Stimulated activated CD4-positive, alpha-beta T cell treated with anti-CD3 and anti-CD28 coated beads, Interleukin-12 subunit alpha, Interleukin-12 subunit beta, amount 100 ng/mL, for 4 hours (primary cell): Measurements from ENCODE around the gene CHN1.
A peak's percentile ranks its signal among the peaks of the same experiment; 100 is the strongest.

Experiments used
- DNase-seq: peaks from one replicate; pipeline ENCODE4 v3.0.0-alpha.2; 2020

The CHN1 gene

GRCh38 chr2:174863183-174863582 is 142.0 kb downstream of the CHN1 start:
- DNase-seq: no peak

GRCh38 chr2:174859563-174860169 is 145.5 kb downstream of the CHN1 start:
- no peak for DNase-seq

DNA sequence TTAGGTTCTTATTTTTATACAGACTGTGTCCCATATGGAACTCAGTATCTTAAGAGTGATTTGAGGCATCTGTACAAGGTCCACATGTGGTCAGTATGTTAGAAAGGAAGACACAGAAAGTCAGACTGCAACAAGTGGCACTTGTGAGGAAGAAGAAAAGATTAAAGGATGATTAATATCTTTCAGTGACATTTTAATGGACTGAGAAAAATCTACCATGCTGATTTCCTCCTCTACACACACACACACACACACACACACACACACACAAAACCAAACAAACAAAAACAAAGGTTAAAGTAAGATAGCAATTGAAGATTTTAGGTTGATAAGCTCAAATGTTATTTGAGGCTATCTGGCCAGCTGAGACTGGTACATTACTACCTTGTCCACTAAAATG is 146.4 kb downstream of the CHN1 start:
- no peak for DNase-seq

DNA sequence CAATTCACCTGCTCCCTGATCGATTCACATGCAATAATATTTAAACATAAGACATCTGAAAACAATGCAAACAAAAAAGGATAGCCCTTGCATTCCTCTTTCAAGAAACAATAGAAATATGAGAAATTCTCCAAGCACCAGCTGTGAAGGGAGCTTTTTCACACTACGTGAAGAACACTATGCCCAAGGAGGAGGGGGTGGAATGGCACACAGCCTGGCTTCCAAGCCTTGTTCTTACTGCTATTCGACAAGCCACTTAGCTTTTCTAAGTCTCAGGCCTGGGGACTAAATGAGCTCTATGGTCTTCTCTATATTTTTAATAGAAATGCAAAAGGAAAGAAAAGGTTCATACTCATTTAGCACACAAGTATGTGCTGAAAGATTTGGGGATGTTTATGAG is 148.7 kb downstream of the CHN1 start:
- no peak for DNase-seq

DNA sequence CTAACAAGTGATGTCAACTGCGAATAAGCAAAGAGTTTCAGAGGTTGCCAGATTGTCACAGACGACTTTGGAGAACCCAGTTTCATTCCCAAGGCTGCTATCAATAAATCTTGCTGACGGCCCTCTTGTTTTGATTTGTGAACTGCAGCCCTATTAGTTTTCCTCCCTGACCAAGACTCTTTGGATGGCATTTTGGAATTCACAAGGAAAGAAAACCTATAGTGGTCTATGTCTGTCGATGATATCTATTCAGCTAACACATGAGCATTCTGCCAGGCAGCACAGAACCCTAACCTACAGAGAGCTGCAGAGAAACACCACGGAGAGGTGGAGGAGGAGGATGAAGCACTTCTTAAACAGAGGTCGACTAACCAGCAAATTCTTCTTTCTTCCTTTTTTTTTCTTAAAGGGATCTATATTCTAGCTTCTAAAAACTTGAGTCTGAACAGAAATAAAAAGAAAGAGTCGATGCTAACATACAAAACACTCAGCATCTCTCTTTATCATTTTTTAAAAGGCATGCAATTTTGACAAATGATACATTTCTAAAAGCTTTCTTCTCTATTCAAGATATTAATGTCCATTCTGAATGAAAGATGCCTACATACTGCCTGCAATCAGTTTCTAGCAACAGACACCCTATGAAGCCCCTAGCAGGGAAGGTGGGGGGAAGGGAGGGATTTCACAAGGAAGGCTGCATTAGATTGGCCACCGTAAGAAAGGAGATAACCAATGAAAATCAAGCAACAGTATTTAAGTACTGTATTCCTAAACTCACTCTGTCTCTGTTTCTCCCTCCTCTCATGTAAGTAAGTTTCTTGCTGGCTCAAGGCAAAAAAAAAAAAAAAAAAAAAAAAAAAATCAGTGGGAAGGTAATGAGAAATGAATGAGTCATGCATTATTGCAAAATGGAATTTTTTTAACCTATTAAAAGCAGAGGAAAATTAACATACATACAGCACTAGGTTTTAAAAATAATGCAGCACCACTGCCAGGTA is 157.9 kb downstream of the CHN1 start:
- no peak for DNase-seq

- DNase-seq: no peak
Observed at GRCh38 chr2:174846218-174846617, 159.0 kb downstream of the CHN1 start.

DNA sequence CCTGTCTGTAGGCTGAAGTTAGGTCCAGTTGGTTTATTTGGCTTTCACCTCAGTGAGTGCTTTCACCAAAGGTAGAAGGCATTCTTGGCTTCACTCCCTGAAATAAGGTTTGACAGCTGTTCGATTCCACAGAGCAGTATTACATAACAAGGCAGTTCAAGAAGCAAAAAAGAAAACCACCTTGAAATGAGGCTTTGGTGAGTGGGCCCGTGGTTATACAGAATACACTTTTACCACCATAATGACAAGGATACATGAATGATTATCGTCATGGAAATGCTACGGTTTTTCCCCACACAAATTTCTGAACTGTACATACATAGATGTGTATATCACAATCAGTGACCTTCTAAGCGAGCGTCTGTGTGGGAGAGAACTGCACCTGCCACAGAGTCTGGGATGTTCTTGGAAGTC is 160.9 kb downstream of the CHN1 start:
- DNase-seq: no peak

- DNase-seq: no peak
Observed at GRCh38 chr2:174842496-174842895, 162.7 kb downstream of the CHN1 start.

DNA sequence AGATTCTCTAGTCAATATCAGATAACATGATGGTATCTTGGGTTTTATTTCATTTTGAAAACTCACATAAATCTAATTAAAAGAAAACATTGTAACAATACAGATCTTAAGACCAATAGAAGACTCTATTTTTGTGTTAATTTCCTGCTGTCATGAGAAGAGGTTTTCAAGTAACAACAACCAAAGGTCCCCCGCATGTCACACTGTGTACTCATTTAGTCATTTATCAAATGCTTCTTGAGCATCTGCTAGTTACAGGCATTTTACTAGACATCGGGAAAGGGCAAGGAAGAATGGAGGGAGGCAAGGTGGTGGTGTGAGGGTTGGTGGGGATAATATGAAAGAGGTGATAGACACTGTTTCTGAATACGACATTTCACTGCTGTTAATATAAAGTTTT is 163.2 kb downstream of the CHN1 start:
- no peak for DNase-seq

DNA sequence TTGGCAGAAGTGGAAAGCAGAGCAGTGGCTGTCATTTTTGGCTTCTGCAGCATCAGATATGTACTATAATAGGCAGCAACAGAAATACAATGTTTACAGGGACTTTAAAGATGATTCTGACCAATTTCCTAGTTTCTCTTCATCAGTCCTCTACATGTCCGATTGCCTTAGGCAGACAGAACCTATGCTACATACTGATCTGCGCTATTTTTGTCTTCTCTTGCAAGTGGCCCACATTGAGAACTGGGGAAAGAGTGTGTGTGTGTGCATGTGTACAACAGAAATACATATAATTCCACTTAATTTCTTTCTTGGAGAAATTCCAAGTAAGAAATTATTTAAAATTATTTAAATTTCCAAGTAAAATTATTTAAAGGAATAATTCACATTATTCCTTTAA is 163.8 kb downstream of the CHN1 start:
- DNase-seq: no peak

DNA sequence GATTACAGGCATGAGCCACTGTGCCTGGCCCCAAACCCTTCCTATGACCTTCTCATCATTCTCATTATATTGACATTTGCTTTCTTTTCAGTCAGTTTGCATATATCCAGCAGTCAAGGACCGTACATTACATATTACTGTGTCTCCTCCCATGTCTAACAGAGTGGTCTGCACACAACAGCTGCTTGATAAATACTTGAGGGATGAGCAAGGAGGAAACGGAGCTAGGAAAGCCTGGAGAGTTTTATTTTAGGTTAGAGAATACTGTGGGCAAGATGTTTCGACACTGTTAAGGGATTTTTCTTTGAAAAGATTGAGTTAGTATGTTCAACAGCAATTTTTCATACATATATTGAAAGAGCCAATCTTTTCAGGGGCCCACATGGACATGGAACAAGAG is 164.7 kb downstream of the CHN1 start:
- no peak for DNase-seq

- DNase-seq: no peak
Observed at GRCh38 chr2:174839662-174840061, 165.5 kb downstream of the CHN1 start.

GRCh38 chr2:174836995-174837390 is 168.2 kb downstream of the CHN1 start:
- DNase-seq: no peak

DNA sequence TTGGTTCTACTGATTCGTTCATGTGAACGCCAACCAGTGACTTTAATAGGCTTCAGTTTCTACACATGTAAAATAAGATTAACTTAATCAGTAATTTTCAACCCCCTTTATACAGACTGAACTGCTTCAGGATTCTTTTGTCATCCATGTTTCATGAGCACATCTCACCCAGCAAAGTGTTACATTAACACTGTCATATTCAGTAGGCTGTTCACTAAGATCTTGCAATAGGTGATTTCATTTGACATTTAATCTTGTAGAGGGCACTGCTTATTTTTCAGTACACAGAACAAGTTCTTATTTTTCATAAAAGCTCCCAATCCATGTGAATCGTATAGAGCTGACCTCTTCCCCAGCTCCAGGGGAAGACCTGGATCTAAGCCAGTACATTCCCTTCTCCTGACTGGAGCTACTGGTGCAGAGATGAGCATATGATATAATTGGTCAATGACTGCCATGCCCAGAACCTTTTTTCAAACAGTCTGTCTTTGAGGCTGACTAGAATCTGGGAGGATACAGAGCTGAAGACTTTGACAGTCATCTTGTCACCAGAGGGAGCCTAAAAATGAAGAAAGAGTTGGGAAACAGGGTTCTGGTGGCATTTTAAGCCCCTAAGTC is 168.7 kb downstream of the CHN1 start:
- no peak for DNase-seq

DNA sequence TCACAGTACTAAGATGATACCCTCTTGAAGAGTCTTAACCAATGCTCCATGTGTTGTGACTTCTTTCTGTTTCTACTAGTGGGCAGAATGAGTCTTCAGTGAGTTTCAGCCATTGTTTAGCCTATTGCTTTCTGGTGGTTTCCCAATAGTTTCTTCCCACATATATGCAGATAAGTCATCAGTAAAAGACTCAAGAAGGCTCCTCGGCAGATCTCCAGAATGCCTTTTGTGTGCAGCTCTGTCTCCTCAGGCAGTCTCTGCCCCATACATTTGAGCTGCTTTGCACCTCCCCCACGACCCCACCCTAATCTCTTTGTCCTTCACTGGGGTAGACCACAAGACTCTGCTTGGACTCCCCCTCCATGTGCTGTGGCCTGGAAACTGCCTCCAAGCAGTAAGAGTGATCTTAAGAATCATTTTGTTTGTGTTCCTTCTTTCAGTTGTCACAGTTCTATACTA is 169.4 kb downstream of the CHN1 start:
- DNase-seq: peak; percentile 5

DNA sequence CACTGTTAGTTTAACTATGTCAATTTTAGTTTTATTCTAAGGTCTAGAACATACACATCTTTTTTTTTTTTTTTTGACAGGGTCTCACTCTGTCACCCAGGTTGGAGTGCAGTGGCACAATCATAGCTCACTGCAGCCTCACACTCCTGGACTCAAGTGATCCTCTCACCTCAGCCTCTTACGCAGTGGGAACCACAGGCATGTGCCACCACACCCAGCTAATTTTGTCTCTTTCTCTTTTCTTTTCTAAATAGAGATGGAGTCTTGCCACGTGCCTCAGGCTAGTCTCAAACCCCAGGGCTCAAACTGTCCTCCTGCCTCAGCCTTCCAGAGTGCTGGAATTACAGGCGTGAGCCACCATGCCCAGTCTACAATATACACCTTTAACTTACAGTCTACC is 171.4 kb downstream of the CHN1 start:
- DNase-seq: no peak

DNA sequence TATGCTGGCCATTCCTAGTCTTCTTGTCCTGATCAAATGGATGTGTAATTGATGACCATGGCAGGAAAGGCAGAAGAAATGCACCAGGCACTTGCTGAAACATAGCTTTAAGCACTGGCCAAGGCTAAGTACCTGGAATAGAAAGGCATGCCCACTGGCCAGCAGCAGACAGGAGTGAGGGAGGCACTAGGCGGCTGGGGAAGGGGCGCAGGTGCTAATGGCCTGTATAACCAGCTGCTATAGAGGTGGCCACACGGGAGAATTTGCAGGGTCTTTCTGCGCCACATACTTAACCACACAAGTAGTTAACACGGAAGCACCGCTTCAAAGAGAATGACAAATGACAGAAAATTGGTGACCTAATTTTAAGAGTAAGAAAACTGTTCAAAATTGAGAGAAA is 174.6 kb downstream of the CHN1 start:
- no peak for DNase-seq

DNA sequence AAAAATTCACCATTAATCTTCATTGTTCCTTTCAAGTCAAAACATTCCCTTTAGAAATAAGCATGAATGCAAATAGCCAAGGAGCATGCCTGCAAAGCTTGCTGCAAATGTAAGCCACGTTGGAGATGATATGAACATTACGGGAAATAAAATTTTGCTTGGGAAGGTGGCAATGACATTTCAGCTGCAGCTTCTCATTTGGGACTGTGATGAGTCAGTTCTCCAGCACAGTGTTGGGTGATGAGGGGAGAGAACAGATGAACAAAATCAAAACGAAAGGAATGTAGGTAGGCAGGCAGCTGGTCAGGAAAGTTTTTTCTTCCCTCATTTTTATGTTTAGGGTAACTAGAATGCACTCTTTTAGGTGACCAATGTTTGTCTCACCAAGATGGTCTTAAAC is 175.6 kb downstream of the CHN1 start:
- no peak for DNase-seq

DNA sequence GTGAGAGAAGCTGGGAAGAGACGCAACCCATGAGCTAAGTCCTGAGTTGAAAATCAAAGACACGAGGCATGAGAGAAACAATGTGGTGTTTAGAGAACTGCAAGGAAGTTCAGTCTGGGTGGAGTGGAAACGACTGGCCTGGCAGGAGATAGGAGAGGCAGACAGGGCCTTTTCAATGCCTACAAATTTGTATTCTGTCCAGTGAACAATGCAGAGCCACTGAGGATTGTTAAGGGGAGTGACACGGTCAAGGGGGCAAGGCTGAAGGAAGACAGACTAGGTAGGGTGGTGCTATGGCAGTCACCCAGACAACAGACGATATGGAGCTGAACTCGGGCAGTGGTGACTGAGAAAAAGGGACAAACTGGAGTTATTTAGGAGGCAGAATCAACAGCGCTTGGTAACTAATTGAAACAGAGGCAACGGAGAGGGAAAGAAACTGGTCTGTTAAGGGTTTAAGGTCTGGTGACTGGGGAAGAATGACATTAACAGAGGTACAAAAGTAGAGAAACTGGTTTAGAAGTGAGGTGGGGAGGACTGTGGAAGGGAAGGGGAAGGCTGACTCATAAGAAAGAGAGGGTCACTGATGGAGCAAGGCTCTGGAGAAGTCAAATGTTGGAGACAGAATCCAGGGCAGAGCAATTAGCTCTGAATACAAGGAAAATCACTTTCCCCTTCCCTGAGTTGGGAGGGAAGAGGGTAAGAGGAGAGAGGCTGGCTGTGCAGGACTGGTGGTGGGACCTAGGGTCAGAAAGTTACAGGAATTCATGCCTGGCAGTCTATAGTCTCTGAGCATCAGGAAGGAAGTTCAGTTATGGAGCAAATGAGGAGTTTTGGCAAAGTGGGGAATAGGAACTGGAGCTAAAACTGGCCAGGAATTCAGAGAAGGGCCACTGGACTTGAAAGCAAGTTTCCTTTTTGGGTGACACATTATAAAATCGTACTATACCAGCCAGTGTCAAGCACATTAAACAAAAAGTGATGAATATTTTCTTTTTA is 177.5 kb downstream of the CHN1 start:
- no peak for DNase-seq

DNA sequence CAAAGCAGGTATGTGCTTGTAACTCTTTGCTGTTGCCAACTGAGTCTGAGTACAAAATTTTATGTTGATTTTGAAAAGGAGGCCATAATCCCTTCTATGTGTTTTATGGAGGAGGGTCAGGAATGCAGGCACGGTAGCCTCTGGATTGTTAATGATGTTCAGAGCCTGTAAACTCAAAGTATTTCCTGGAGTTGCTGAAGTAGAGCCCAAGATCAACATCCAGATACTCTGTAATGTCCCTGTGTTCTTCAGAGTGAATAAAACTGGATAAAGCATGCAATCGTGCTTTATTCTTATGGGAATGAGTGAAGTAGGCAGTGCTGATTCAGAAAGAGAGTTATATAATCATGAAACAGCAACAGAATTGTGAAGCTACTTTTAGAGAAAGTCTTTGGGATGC is 179.1 kb downstream of the CHN1 start:
- no peak for DNase-seq

GRCh38 chr2:174824068-174824467 is 181.1 kb downstream of the CHN1 start:
- DNase-seq: no peak

GRCh38 chr2:174821628-174822027 is 183.6 kb downstream of the CHN1 start:
- no peak for DNase-seq

- no peak for DNase-seq
Observed at GRCh38 chr2:174820361-174820760, 184.8 kb downstream of the CHN1 start.
